OCI-LY7 (cell line): Measurements from ENCODE around the gene HEATR5A.

ENCODE experiments used
- EZH2phosphoT487 ChIP-seq: fragments of 200-600 bp; sonication (generic); IDR thresholded peaks from 2 replicates; pipeline ENCODE4 v1.6.1; 2018; ENCODE audit warnings: low read depth, borderline replicate concordance, mild to moderate bottlenecking, mixed run types, antibody characterized with exemption, low read length, moderate library complexity, mixed read lengths
- TF ChIP-seq, protein P1 (sequence below): fragments of 200-600 bp; sonication (generic); conservative IDR thresholded peaks from 2 replicates; pipeline ENCODE4 v1.5.1; 2014; ENCODE audit warnings: mild to moderate bottlenecking, antibody characterized with exemption, low read length, moderate library complexity, mixed read lengths

GRCh38 chr14:31243860-31244259 lies 176.5 kb downstream of the HEATR5A start:
- TF ChIP-seq, protein P1, sequence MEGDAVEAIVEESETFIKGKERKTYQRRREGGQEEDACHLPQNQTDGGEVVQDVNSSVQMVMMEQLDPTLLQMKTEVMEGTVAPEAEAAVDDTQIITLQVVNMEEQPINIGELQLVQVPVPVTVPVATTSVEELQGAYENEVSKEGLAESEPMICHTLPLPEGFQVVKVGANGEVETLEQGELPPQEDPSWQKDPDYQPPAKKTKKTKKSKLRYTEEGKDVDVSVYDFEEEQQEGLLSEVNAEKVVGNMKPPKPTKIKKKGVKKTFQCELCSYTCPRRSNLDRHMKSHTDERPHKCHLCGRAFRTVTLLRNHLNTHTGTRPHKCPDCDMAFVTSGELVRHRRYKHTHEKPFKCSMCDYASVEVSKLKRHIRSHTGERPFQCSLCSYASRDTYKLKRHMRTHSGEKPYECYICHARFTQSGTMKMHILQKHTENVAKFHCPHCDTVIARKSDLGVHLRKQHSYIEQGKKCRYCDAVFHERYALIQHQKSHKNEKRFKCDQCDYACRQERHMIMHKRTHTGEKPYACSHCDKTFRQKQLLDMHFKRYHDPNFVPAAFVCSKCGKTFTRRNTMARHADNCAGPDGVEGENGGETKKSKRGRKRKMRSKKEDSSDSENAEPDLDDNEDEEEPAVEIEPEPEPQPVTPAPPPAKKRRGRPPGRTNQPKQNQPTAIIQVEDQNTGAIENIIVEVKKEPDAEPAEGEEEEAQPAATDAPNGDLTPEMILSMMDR, result no peak
- TF ChIP-seq EZH2phosphoT487, result no peak
